ENCODE measurements around the gene ADPRS.

ADPRS gene

DNA sequence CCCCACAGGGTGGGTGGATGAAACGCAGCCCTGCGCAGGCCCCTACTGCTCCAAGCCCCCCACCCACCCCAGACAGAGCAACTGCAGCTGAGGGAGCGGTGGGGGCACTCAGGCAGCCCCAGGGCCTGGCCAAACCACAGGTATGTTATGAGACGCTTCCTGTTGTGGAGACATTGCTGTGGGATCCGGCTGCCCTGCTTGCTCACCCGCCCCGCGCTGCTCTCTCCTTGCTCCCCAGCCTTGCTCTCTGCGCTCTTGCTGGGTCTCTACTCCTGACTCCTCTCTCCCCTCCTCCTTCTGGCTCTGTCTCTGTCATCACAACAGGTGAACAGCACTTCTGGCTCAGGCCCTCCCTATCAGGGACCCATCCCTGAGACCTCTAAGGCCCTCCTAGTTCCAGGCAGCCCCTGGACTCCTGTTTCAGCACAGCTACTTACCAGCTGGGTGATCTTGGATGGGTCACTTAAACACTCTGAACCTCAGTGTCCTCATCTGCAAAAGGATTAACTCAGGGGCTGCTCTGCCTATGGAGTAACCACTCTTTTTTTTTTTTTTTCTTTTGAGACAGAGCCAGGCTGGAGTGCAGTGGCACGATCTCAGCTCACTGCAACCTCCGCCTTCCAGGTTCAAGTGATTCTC is 20.5 kb downstream of the ADPRS start:
- DNase-seq, result no peak

- DNase-seq, result no peak
Measured at GRCh38 chr1:36111151-36111550, 22.5 kb downstream of the ADPRS start.

- no peak for DNase-seq
Measured at GRCh38 chr1:36112823-36113222, 24.1 kb downstream of the ADPRS start.

DNA sequence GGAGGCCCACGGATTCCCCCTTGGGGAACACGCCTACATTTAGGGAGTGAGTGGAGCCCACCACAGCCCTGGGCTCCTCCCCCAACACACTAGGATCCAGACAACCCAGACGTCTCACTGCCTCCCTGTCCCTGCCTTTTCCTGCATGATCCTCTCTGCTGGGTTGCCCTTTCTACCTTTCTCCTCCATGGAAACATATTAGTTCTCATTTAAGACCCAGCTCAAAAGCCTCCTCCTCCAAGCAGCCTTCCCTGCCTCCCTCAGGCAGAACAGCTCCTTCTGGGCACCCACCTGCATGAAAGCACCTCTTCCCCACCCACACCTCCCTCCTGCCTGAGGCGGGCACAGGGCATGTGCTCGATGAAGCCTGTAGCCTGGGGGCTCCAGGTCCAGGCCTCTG is 25.7 kb downstream of the ADPRS start:
- no peak for DNase-seq

GRCh38 chr1:36115200-36115669 is 26.5 kb downstream of the ADPRS start:
- no peak for DNase-seq

DNA sequence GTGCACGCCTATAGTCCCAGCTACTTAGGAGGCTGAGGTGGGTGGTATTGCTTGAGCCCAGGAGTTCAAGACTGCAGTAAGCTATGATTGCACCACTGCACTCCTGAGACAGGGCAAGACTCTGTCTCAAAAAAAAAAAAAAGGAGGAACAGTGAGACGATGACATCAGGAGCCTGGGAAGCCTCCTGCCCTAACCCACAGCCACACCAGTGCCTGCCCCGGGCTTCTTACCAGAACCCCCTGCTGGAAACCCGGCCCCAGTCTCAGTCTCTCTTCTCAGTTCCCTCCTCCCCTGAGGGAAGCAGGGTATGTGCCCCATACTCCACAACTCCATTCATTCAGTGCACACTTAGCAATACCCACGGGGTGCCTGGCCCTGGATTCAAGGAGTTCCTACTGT is 27.2 kb downstream of the ADPRS start:
- no peak for DNase-seq

- no peak for DNase-seq
Measured at GRCh38 chr1:36116901-36117300, 28.2 kb downstream of the ADPRS start.

DNA sequence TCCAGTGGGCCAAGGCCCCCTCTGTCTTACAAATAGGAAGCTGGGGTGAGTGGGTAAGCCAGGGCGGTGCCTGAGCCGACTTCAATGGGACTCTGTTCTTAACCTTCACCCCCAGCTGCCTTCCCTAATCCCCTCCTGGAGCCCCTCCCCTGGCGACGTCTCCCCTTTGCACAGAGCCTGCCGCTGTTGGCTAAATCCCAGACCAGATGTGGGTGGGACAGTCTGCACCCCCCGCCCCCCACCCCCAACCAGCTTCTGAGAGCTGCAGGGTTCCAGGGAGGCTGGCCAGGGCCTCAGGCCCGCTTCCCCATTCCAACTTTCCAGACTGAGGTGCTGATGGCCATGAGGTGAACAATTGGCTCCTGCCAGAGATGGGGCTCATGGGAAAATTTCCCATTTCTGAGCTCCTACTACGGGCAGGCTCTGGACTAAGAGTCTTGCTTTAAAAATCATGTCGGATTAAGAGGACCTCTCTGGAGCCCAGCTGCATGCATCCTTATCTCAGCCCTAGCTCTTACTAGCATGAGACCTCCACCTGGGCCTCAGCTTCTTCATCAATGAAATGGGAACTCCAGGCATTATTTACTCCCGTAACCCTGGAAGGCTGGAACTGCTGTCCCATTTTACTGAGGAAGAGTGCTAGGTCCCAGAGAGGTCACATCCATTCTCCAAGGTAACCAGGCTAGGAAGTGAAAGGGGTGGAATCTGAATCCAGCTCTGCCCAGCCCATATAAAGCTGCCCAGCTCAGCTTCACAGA is 29.9 kb downstream of the ADPRS start:
- DNase-seq, result no peak

DNA sequence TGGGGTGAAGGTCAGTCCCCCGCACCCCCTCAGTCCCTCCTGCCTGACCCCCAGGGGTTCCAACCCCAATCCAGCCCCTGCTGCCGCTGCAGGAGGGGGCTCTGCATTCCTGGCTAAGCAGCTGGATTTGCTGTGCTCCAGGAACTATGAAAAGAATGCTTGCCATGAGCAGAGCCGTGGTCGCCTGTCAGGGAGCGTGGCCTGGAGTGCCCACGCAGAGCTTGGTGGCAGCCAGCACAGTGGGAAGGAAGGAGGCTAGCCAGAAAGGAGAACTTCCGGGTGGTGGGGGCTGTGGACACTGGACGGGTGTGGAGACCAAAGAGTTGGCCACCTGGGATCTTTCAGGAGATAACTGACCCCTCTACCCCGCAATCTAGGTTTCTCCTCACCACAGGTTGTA is 30.8 kb downstream of the ADPRS start:
- DNase-seq, result no peak

- no peak for DNase-seq
Measured at GRCh38 chr1:36122062-36123030, 33.7 kb downstream of the ADPRS start.

DNA sequence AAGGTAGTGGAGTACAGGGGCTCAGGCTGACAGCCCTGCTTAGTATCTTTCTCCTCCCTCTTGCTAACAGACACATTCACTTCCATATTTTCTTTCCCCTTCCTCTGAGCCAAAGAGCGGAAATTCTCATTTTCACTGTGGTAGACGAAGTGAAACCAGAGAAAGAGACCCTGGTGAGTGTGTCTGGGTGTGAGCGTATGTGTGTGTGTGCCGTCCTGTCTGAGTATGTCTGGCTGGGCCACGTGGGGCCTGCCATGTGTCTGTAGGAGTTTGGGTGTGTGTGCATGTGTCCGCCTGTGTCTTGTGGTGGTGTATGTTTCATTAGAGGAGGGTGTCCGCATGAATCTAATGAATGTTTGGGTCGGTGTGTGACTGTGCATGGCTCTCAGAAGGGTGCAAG is 34.7 kb downstream of the ADPRS start:
- peak in 1 of 2 experiments; percentile 11 for DNase-seq

GRCh38 chr1:36124404-36125128 is 35.9 kb downstream of the ADPRS start:
- DNase-seq, result no peak

- no peak for DNase-seq
Measured at GRCh38 chr1:36125129-36125991, 36.7 kb downstream of the ADPRS start, which contains the start of gene COL8A2. TSS of gene COL8A2 (minus strand) at chr1:36125222. CDS start at chr1:36100242, 24,980 bp downstream.

GRCh38 chr1:36126005-36126716 is 37.5 kb downstream of the ADPRS start:
- no peak for DNase-seq

DNA sequence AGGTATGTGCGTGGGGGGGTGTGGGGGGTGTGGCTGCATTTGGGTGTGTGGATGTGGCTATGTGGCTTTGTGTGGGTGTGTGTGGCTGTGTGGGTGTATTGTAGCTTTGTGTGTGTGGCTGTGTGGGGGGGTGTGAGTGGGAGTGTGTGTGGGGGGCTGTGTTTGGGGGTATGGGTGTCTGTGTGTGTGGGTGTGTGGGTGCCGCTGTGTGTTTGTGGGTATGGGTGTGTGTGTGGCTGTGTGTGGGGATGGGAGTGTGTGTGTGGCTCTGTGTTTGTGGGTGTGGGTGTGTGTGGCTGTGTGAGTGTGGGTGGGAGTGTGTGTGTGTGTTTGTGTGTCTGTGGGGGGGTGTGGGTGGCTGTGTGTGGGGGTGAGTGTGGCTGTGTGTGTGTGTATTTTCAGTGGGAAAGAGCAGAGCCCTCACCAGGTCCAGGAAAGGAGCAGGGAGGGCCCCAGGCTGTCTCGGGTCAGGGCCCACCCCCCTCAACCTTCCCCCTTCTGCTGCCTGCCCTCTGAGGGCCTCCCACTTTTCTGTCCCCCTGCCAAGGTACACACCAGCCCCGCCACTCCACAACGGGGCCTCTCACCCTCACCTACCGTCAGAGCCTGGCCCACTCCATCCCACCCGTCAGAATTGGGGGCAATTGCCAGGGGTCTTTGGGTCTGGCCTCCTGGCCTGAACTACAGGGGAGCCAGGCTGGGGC is 38.3 kb downstream of the ADPRS start:
- DNase-seq, result peak in 1 of 2 experiments; percentile 19

DNA sequence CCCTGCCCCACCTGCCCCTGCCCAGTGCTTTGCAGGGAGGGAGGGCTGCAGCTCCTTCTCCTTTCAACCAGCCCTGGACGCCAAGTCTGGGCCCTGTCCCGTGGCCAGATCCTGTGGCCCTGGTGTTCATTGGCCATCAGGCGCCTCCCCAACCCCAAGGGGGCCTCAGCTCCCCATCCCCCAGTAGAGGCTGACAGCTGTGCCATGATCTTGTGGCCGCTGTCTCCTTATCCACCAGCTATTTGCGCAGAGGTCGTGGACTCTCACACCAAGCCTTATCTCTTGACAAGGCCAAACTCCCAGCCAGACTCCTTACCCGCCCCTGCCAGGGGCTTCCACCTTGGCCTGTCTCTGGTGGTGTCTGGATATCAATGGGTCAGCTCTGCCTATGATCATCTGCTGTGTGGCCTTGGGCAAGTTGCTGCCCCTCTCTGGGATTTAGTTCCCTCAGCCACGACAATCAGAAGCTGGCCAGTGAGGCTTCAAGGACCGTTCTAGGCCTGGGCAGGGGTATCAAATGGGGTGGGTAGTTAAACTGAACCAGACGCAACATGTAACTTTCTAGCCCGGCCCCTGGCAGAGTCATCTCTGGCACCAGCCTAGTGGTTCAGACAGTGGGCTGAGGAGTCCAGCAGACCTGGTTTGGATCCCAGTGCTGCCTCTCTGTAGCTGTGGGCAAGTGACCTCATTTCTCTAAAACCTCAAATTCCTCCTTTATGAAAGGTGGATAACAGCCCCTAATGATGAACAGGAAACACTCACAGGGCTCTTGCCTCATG is 39.6 kb downstream of the ADPRS start:
- DNase-seq, result no peak

GRCh38 chr1:36128905-36129206 is 40.2 kb downstream of the ADPRS start:
- no peak for DNase-seq

GRCh38 chr1:36132029-36132428 is 43.3 kb downstream of the ADPRS start:
- DNase-seq, result no peak

GRCh38 chr1:36133484-36133883 is 44.8 kb downstream of the ADPRS start:
- no peak for DNase-seq

GRCh38 chr1:36134031-36134430 is 45.3 kb downstream of the ADPRS start:
- DNase-seq, result no peak

All from activated CD4-positive, alpha-beta T cell treated with anti-CD3 and anti-CD28 coated beads, Interleukin-2, amount 50 U/mL, for 4 hours (primary cell).